A549 (cell line): ENCODE measurements around the gene YIF1B. TPM values are rescaled to one million over a fixed set of nuclear protein-coding genes. Genes with fewer than 3 reads are reported as not detected.
A peak's percentile ranks its signal among the peaks of the same experiment; 100 is the strongest.

Experiments used
- ATAC-seq, 2 experiments: fragments of 200-7000 bp in 1 of 2; fragments of >200 bp in 1 of 2; cut with Nextera tagmentation in 1 of 2; cut with Tn5 transposase in 1 of 2; 3 replicates each; pipeline versions ENCODE4 v1.8.0 to v1.9.1; 2018 to 2020; ENCODE audit warnings: mild to moderate bottlenecking in 1 of 2, moderate library complexity in 1 of 2
- CTCF ChIA-PET: fragments of 300-600 bp; sonication (Branson Sonifier 250); formaldehyde crosslinking; extraction: SDS; loops from one replicate; lab custom pipeline; 2021; ENCODE audit warnings: antibody characterized with exemption, inconsistent platforms; lab: Yijun Ruan, JAX
- POLR2A ChIA-PET: fragments of 350-600 bp; formaldehyde crosslinking; extraction: SDS; loops from one replicate; lab custom pipeline; 2021; ENCODE audit warnings: antibody characterized with exemption, inconsistent platforms; lab: Yijun Ruan, JAX
- DNase-seq, 2 experiments: peaks; one replicate each; pipeline versions ENCODE4 v3.0.0 to v3.0.0-alpha.2; 2011 to 2016; ENCODE audit warnings: low read depth in 1 of 2, low spot score in 1 of 2
- FAIRE-seq: peaks from 2 replicates; lab custom pipeline; 2011; peaks lifted over from hg19 to GRCh38; lab: Jason Lieb, UNC
- H3K27ac ChIP-seq, 2 experiments: fragments of >200 bp; sonication (Bioruptor Twin); formaldehyde crosslinking; 3 replicates each; pipeline ENCODE4 v1.5.1; 2016 to 2017
- H3K4me1 ChIP-seq: fragments of >200 bp; sonication (Bioruptor Twin); formaldehyde crosslinking; 3 replicates; pipeline ENCODE4 v1.6.1; 2016
- H3K4me2 ChIP-seq: fragments of >200 bp; sonication (Bioruptor Twin); formaldehyde crosslinking; 3 replicates; pipeline ENCODE4 v1.6.1; 2016
- H3K4me3 ChIP-seq: fragments of >200 bp; sonication (Bioruptor Twin); formaldehyde crosslinking; 3 replicates; pipeline ENCODE4 v1.5.1; 2016
- H3K9me3 ChIP-seq: fragments of >200 bp; sonication (Bioruptor Twin); formaldehyde crosslinking; 3 replicates; pipeline ENCODE4 v1.6.1; 2016
- BHLHE40 ChIP-seq: IDR thresholded peaks from 2 replicates; pipeline ENCODE4 v1.6.1; 2012; ENCODE audit warnings: low read depth, low read length, inconsistent platforms
- CEBPB ChIP-seq, 2 experiments: fragments of >200 bp in 1 of 2; sonication (Bioruptor Twin) in 1 of 2; formaldehyde crosslinking in 1 of 2; IDR thresholded peaks; 2 replicates each; pipeline ENCODE4 v1.6.1; 2012 to 2016
- EHF ChIP-seq: fragments of 250-450 bp; sonication (Bioruptor Pico); IDR thresholded peaks from 2 replicates; pipeline ENCODE4 v1.5.0; 2020; ENCODE audit warnings: mild to moderate bottlenecking
- EP300 ChIP-seq, 2 experiments: fragments of >200 bp; sonication (Bioruptor Twin); formaldehyde crosslinking; IDR thresholded peaks; 2 replicates in 1 of 2; 3 replicates in 1 of 2; pipeline ENCODE4 v1.6.1; 2016 to 2017
- FOSL2 ChIP-seq, 2 experiments: fragments of 450-650 bp in 1 of 2; fragments of >200 bp in 1 of 2; sonication (Bioruptor Twin) in 1 of 2; formaldehyde crosslinking; IDR thresholded peaks; 2 replicates each; pipeline versions ENCODE4 v1.5.0 to v1.6.1; 2016 to 2020; ENCODE audit warnings: mild to moderate bottlenecking in 1 of 2, moderate library complexity in 1 of 2
- HEYL ChIP-seq: fragments of 250-450 bp; sonication (Bioruptor Pico); IDR thresholded peaks from 2 replicates; pipeline ENCODE4 v1.8.0; 2021; ENCODE audit warnings: mild to moderate bottlenecking, moderate library complexity
- HOXA7 ChIP-seq: fragments of 250-450 bp; sonication (Bioruptor Pico); IDR thresholded peaks from 2 replicates; pipeline ENCODE4 v1.5.0; 2020; ENCODE audit warnings: mild to moderate bottlenecking, moderate library complexity
- JUNB ChIP-seq: fragments of >200 bp; sonication (Bioruptor Twin); formaldehyde crosslinking; IDR thresholded peaks from 2 replicates; pipeline ENCODE4 v1.6.1; 2016
- MYC ChIP-seq: IDR thresholded peaks from 2 replicates; pipeline ENCODE4 v1.6.1; 2012; ENCODE audit warnings: mild to moderate bottlenecking, inconsistent platforms, low read length, improper control_type of control experiment, borderline replicate concordance
- NPAS2 ChIP-seq: fragments of 250-450 bp; sonication (Bioruptor Pico); IDR thresholded peaks from 2 replicates; pipeline ENCODE4 v1.8.0; 2022; ENCODE audit warnings: mild to moderate bottlenecking, moderate library complexity, borderline replicate concordance
- PBX3 ChIP-seq: IDR thresholded peaks from 2 replicates; pipeline ENCODE4 v1.6.1; 2012
- PHF8 ChIP-seq: fragments of 200-600 bp; sonication (generic); IDR thresholded peaks from 2 replicates; pipeline ENCODE4 v1.6.1; 2016; ENCODE audit warnings: low read depth, mild to moderate bottlenecking, antibody characterized with exemption, moderate library complexity, borderline replicate concordance
- RARB ChIP-seq: fragments of 250-450 bp; sonication (Bioruptor Pico); IDR thresholded peaks from 2 replicates; pipeline ENCODE4 v1.8.0; 2021; ENCODE audit warnings: mild to moderate bottlenecking, moderate library complexity
- TFCP2L1 ChIP-seq: fragments of 250-450 bp; sonication (Bioruptor Pico); IDR thresholded peaks from 2 replicates; pipeline ENCODE4 v1.5.0; 2021; ENCODE audit warnings: mild to moderate bottlenecking
- TP53 ChIP-seq: fragments of 250-450 bp; sonication (Bioruptor Pico); IDR thresholded peaks from 2 replicates; pipeline ENCODE4 v1.5.0; 2021; ENCODE audit warnings: mild to moderate bottlenecking, moderate library complexity
- ZFP36 ChIP-seq: fragments of 450-650 bp; IDR thresholded peaks from 2 replicates; pipeline ENCODE4 v1.6.1; 2014; ENCODE audit warnings: borderline replicate concordance; ENCODE audit not compliant: partially characterized antibody
- ZNF302 ChIP-seq: fragments of 250-450 bp; sonication (Bioruptor Pico); IDR thresholded peaks from 2 replicates; pipeline ENCODE4 v1.9.0; 2021; ENCODE audit warnings: inconsistent platforms, mild to moderate bottlenecking, moderate library complexity
- whole genome bisulfite sequencing: methylation state at CpG from one replicate; pipeline ENCODE4 v1.1.6; 2017; ENCODE audit errors: missing lambda C conversion rate; 5-methylcytosine and 5-hydroxymethylcytosine counted together
- polyA plus RNA-seq, 4 experiments: library from polyadenylated mRNA; depleted of rRNA in 3 of 4; stranded (reverse); fragments of >200 nt; fragmentation: RNase III in 1 of 4; extraction: RNeasy Plus Mini Kit Qiagen cat#74134 plus additional on column Dnase treatment in 1 of 4; gene quantifications; 2 replicates in 3 of 4; 3 replicates in 1 of 4; pipeline ENCODE4 v1.2.3, GENCODE V29; 2011 to 2017
- small RNA-seq, 6 experiments: library from RNA; depleted of rRNA; stranded (forward); fragments of <200 nt; gene quantifications; one replicate each; pipeline ENCODE3, GENCODE V24; 2012
- TF ChIP-seq, protein P1 (sequence below): fragments of 450-650 bp; IDR thresholded peaks from 2 replicates; pipeline ENCODE4 v1.6.1; 2014; ENCODE audit warnings: antibody characterized with exemption

Gene YIF1B
- polyA plus RNA-seq, 2 of the 4 experiments (the other 2 are of a cell fraction): 75.5 to 100 TPM

DNA sequence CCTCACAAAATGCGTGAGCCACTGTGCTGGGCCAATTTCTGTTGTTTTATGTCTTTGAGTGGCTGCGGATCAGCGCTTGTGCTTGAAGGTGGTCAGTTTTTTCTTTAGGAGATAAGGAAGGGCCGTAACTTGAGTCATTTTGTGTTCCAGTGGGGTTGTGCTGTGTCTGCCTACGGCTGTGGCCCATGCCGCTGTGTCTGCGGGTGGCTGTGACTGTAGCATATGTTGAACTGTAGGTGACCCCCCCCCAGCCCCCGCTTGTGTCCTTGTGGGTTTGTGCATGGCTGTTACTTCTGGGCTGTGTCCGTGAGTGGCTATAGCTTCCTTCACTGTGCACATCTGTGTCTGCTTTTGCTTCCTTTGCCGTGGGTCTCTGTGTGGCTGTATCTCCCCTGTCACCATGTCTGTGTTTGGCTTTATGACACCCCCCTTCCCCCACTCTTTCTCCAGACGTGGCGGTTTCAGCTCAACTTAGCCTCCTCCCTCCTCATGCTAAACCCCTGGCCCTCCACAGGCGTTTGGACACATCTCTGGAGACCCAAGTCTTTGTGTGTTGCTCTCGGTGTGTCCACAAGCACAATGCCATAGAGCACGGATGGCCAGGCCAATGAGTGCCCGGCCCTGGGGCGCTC lies 60.2 kb downstream of the YIF1B start:
- Histone ChIP-seq H3K4me1 (peaks cover 42% of the 10 kb centered on the region), H3K4me2 (peak overlapping the region; percentile 82), H3K27ac (peak overlapping the region; percentile 90 to 91), H3K4me3 (peak overlapping the region; percentile 61), H3K9me3 (no peaks in the 10 kb centered on the region)
- FAIRE-seq: peak; percentile 92
- ChIA-PET CTCF (interaction anchor here (0.5 to 33.5 kb wide), 37 partner anchors 13 to 598 kb away, joined by 3 to 1052 read pairs (median 6); partner anchors contain the start of genes CATSPERG, FAM98C, KCNK6 and PSMD8), POLR2A (interaction anchor here (0.5 to 2.7 kb wide), 12 partner anchors 9 to 1684 kb away, joined by 3 to 22 read pairs (median 3); partner anchors contain the start of genes C19orf33, CATSPERG, GGN and PSMD8)
- no peak for TF ChIP-seq HOXA7 (CRISPR knock-in tag)
- TF ChIP-seq ZNF302 (CRISPR knock-in tag): no peak
- no peak for TF ChIP-seq FOSL2 (IDR thresholded peaks at IDR 0.05)
- TF ChIP-seq FOSL2 (CRISPR knock-in tag; IDR thresholded peaks at IDR 0.05): no peak
- no peak for TF ChIP-seq RARB (CRISPR knock-in tag)
- TF ChIP-seq HEYL (CRISPR knock-in tag): no peak
- no peak for TF ChIP-seq ZFP36
- TF ChIP-seq CEBPB (IDR thresholded peaks at IDR 0.05): no peak
- TF ChIP-seq EHF (CRISPR knock-in tag): no peak
- no peak for TF ChIP-seq TP53 (CRISPR knock-in tag)
- ATAC-seq: peak; percentile 69 to 72
- 41% methylated on average over 17 of the region's 17 CpGs for WGBS
- no peak for DNase-seq

- H3K27ac ChIP-seq: 0 out of 6 replicates have a peak overlapping the region, but pooled peaks of 1 of the 2 experiments have one; percentile 22
- POLR2A ChIA-PET: no interaction called here
Measured at GRCh38 chr19:38253788-38254187, 62.0 kb downstream of the YIF1B start.

More at GRCh38 chr19:38253788-38254187, 62.0 kb downstream of the YIF1B start:
- WGBS: 95% methylated on average over 5 of the region's 5 CpGs
- CTCF ChIA-PET: interaction anchor here (1.2 to 33.5 kb wide), 9 partner anchors 12 to 351 kb away, joined by 3 to 1052 read pairs (median 16); partner anchors contain the start of genes CATSPERG, FAM98C, KCNK6 and SPINT2
- TF ChIP-seq, protein P1, sequence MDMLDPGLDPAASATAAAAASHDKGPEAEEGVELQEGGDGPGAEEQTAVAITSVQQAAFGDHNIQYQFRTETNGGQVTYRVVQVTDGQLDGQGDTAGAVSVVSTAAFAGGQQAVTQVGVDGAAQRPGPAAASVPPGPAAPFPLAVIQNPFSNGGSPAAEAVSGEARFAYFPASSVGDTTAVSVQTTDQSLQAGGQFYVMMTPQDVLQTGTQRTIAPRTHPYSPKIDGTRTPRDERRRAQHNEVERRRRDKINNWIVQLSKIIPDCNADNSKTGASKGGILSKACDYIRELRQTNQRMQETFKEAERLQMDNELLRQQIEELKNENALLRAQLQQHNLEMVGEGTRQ: no peak
- TF ChIP-seq ZFP36: no peak
- TF ChIP-seq MYC: no peak
- no peak for TF ChIP-seq JUNB
- TF ChIP-seq HEYL (CRISPR knock-in tag): no peak
- TF ChIP-seq NPAS2 (CRISPR knock-in tag): no peak
- no peak for TF ChIP-seq PBX3
- no peak for TF ChIP-seq FOSL2 (IDR thresholded peaks at IDR 0.05)
- TF ChIP-seq FOSL2 (CRISPR knock-in tag; IDR thresholded peaks at IDR 0.05): no peak
- TF ChIP-seq BHLHE40: no peak
- TF ChIP-seq TFCP2L1 (CRISPR knock-in tag): no peak
- no peak for TF ChIP-seq PHF8
- no peak for TF ChIP-seq EP300 (IDR thresholded peaks at IDR 0.05)
- TF ChIP-seq EHF (CRISPR knock-in tag): no peak
- peaks cover 42% of the 10 kb centered on the region for H3K4me1 ChIP-seq
- ATAC-seq (no peak), FAIRE-seq (no peak), DNase-seq (no peak)
- no peak overlapping the region for H3K4me2 ChIP-seq
- H3K9me3 ChIP-seq: no peaks in the 10 kb centered on the region
- H3K4me3 ChIP-seq: no peak overlapping the region

Small RNA genes within 50 kb of the gene (small RNA-seq; reads per million reads assigned to genes)
- gene RF00019: 0 reads per million in 6 experiments

Other genes with a start within 250 kb of the YIF1B start
- 1.3 and 2.1 TPM in 2 replicates for gene DPF1, start 91.7 kb downstream of the YIF1B start, polyA plus RNA-seq (2011; rRNA removed)
- gene DPF1, start 91.7 kb downstream of the YIF1B start, polyA plus RNA-seq (2017; fragmentation: RNase III; extraction: RNeasy Plus Mini Kit Qiagen cat#74134 plus additional on column Dnase treatment): 4.4 to 6.8 TPM (median 5.3 TPM) in 3 replicates
- 14.6 and 30.5 TPM in 2 replicates for gene PPP1R14A, start 59.6 kb downstream of the YIF1B start, polyA plus RNA-seq (2011; rRNA removed)
- 88.6 to 99.6 TPM (median 99.5 TPM) in 3 replicates for gene PPP1R14A, start 59.6 kb downstream of the YIF1B start, polyA plus RNA-seq (2017; fragmentation: RNase III; extraction: RNeasy Plus Mini Kit Qiagen cat#74134 plus additional on column Dnase treatment)
- 343 and 425 TPM in 2 replicates for gene SPINT2, start 51.4 kb downstream of the YIF1B start, polyA plus RNA-seq (2011; rRNA removed)
- gene SPINT2, start 51.4 kb downstream of the YIF1B start, polyA plus RNA-seq (2017; fragmentation: RNase III; extraction: RNeasy Plus Mini Kit Qiagen cat#74134 plus additional on column Dnase treatment): 244 to 296 TPM (median 291 TPM) in 3 replicates
- 197 and 302 TPM in 2 replicates for gene C19orf33, start 11.7 kb downstream of the YIF1B start, polyA plus RNA-seq (2011; rRNA removed)
- 487 to 531 TPM (median 489 TPM) in 3 replicates for gene C19orf33, start 11.7 kb downstream of the YIF1B start, polyA plus RNA-seq (2017; fragmentation: RNase III; extraction: RNeasy Plus Mini Kit Qiagen cat#74134 plus additional on column Dnase treatment)
- 2.8 and 3.8 TPM in 2 replicates for gene KCNK6, start 3.9 kb upstream of the YIF1B start, polyA plus RNA-seq (2011; rRNA removed)
- gene KCNK6, start 3.9 kb upstream of the YIF1B start, polyA plus RNA-seq (2017; fragmentation: RNase III; extraction: RNeasy Plus Mini Kit Qiagen cat#74134 plus additional on column Dnase treatment): 2.4 to 2.8 TPM (median 2.4 TPM) in 3 replicates
- 1.4 and 1.7 TPM in 2 replicates for gene CATSPERG, start 19.9 kb upstream of the YIF1B start, polyA plus RNA-seq (2011; rRNA removed)
- gene CATSPERG, start 19.9 kb upstream of the YIF1B start, polyA plus RNA-seq (2017; fragmentation: RNase III; extraction: RNeasy Plus Mini Kit Qiagen cat#74134 plus additional on column Dnase treatment): 0.62 to 1.4 TPM (median 0.80 TPM) in 3 replicates
- gene PSMD8, start 58.6 kb upstream of the YIF1B start, polyA plus RNA-seq (2011; rRNA removed): 437 and 469 TPM in 2 replicates
- gene PSMD8, start 58.6 kb upstream of the YIF1B start, polyA plus RNA-seq (2017; fragmentation: RNase III; extraction: RNeasy Plus Mini Kit Qiagen cat#74134 plus additional on column Dnase treatment): 456 to 462 TPM (median 458 TPM) in 3 replicates
- not detected in 2 replicates for gene GGN, start 72.1 kb upstream of the YIF1B start, polyA plus RNA-seq (2011; rRNA removed)
- gene GGN, start 72.1 kb upstream of the YIF1B start, polyA plus RNA-seq (2017; fragmentation: RNase III; extraction: RNeasy Plus Mini Kit Qiagen cat#74134 plus additional on column Dnase treatment): 0.33 to 0.66 TPM (median 0.46 TPM) in 3 replicates
- 3.0 and 3.5 TPM in 2 replicates for gene SPRED3, start 72.8 kb upstream of the YIF1B start, polyA plus RNA-seq (2011; rRNA removed)
- gene SPRED3, start 72.8 kb upstream of the YIF1B start, polyA plus RNA-seq (2017; fragmentation: RNase III; extraction: RNeasy Plus Mini Kit Qiagen cat#74134 plus additional on column Dnase treatment): 2.6 to 3.6 TPM (median 2.8 TPM) in 3 replicates
- gene FAM98C, start 87.1 kb upstream of the YIF1B start, polyA plus RNA-seq (2011; rRNA removed): 12.8 and 13.8 TPM in 2 replicates
- gene FAM98C, start 87.1 kb upstream of the YIF1B start, polyA plus RNA-seq (2017; fragmentation: RNase III; extraction: RNeasy Plus Mini Kit Qiagen cat#74134 plus additional on column Dnase treatment): 19.5 to 20.4 TPM (median 20.1 TPM) in 3 replicates
- 0.13 and 0.22 TPM in 2 replicates for gene RASGRP4, start 110.3 kb upstream of the YIF1B start, polyA plus RNA-seq (2011; rRNA removed)
- gene RASGRP4, start 110.3 kb upstream of the YIF1B start, polyA plus RNA-seq (2017; fragmentation: RNase III; extraction: RNeasy Plus Mini Kit Qiagen cat#74134 plus additional on column Dnase treatment): 0.09 to 0.30 TPM (median 0.18 TPM) in 3 replicates
- gene RYR1, start 117.7 kb upstream of the YIF1B start, polyA plus RNA-seq (2011; rRNA removed): 0.87 and 1.4 TPM in 2 replicates
- 3.1 to 4.5 TPM (median 3.7 TPM) in 3 replicates for gene RYR1, start 117.7 kb upstream of the YIF1B start, polyA plus RNA-seq (2017; fragmentation: RNase III; extraction: RNeasy Plus Mini Kit Qiagen cat#74134 plus additional on column Dnase treatment)